Sciatic nerve (tissue), 2 donors: ENCODE results near the gene FXYD2. TPM values are rescaled to one million over a fixed set of nuclear protein-coding genes. Genes with fewer than 3 reads are reported as not detected.

Experiments used
- ATAC-seq: fragments of 200-7000 bp; cut with Tn5 transposase; one replicate; pipeline ENCODE4 v1.9.1; 2020; ENCODE audit warnings: mild to moderate bottlenecking, moderate library complexity
- DNase-seq: peaks from one replicate; pipeline ENCODE4 v3.0.0-alpha.2; 2020; ENCODE audit warnings: low spot score
- intact Hi-C: fragments of 100-400 bp; cut with DNase I; formaldehyde crosslinking; loops from one replicate; pipeline ENCODE4 v1.14.2; 2022
- total RNA-seq: library from RNA; stranded (reverse); fragmentation: NEBNext Ultra II Directional; extraction: Animal tissue kit (Norgen Biotek cat#: 25700); gene quantifications from one replicate; pipeline ENCODE4 v1.2.1, GENCODE V29; 2021
- donor health status: DM: no; HTN: no; CAD: no.
- donor health status: DM: no; HTN: no; CAD: no.

The FXYD2 gene
- total RNA-seq, 1 donor from 2014 or later, result 6.6 TPM

- ATAC-seq (no peak), DNase-seq (no peak)
- intact Hi-C loops, result no loop called here
Observed at GRCh38 chr11:117786135-117786870, 38.2 kb downstream of the FXYD2 start.

- intact Hi-C loops, result no loop called here
- no peak for ATAC-seq
- no peak for DNase-seq
Observed at GRCh38 chr11:117782101-117782500, 42.4 kb downstream of the FXYD2 start.

GRCh38 chr11:117781627-117782026, 42.9 kb downstream of the FXYD2 start:
- DNase-seq (no peak), ATAC-seq (no peak)
- intact Hi-C loops, result no loop called here

GRCh38 chr11:117780456-117780855, 44.1 kb downstream of the FXYD2 start:
- no peak for DNase-seq
- intact Hi-C loops, result no loop called here

GRCh38 chr11:117774553-117774952, 50.0 kb downstream of the FXYD2 start:
- intact Hi-C loops, result no loop called here
- DNase-seq (no peak), ATAC-seq (no peak)

More at GRCh38 chr11:117780456-117780855, 44.1 kb downstream of the FXYD2 start:
- no peak for ATAC-seq

- no peak for ATAC-seq
- DNase-seq, result no peak
- intact Hi-C loops, result no loop called here
Observed at GRCh38 chr11:117772360-117772759, 52.2 kb downstream of the FXYD2 start.

GRCh38 chr11:117771841-117772240, 52.7 kb downstream of the FXYD2 start:
- intact Hi-C loops, result no loop called here
- DNase-seq, result no peak
- no peak for ATAC-seq

GRCh38 chr11:117771197-117771596, 53.3 kb downstream of the FXYD2 start:
- intact Hi-C loops, result no loop called here
- ATAC-seq (no peak), DNase-seq (no peak)

- intact Hi-C loops, result no loop called here
- no peak for DNase-seq
- ATAC-seq, result no peak
Observed at GRCh38 chr11:117770061-117770460, 54.5 kb downstream of the FXYD2 start.

Other genes with a start within 250 kb of the FXYD2 start
- 4.2 TPM for gene DSCAML1, start 27.5 kb downstream of the FXYD2 start, total RNA-seq
- 141 TPM for gene FXYD6, start 51.9 kb upstream of the FXYD2 start, total RNA-seq
- gene TMPRSS13, start 104.7 kb upstream of the FXYD2 start, total RNA-seq, result 0.58 TPM
- 29.5 TPM for gene IL10RA, start 161.7 kb upstream of the FXYD2 start, total RNA-seq